Nephron progenitor cell (in vitro differentiated cells): ENCODE results near the gene AHDC1.

ENCODE experiments used
- DNase-seq: peaks from one replicate; pipeline ENCODE4 v3.0.0; 2021
- H3K27ac Mint-ChIP-seq: 2 replicates; pipeline ENCODE4 v1.8.0; 2021; ENCODE audit warnings: mild to moderate bottlenecking, moderate library complexity, mixed read lengths
- H3K27me3 Mint-ChIP-seq: 2 replicates; pipeline ENCODE4 v1.8.0; 2021; ENCODE audit warnings: mild to moderate bottlenecking, low read depth, mixed read lengths; ENCODE audit not compliant: poor library complexity
- H3K36me3 Mint-ChIP-seq: 2 replicates; pipeline ENCODE4 v1.8.0; 2021; ENCODE audit warnings: low read depth, mixed read lengths
- H3K4me1 Mint-ChIP-seq: 2 replicates; pipeline ENCODE4 v1.8.0; 2021; ENCODE audit warnings: mixed read lengths
- H3K4me3 Mint-ChIP-seq: 2 replicates; pipeline ENCODE4 v1.8.0; 2021; ENCODE audit warnings: mild to moderate bottlenecking, moderate library complexity, mixed read lengths
- H3K9me3 Mint-ChIP-seq: 2 replicates; pipeline ENCODE4 v1.8.0; 2021; ENCODE audit warnings: mild to moderate bottlenecking, moderate library complexity, mixed read lengths
- CTCF ChIP-seq: fragments of 200-600 bp; sonication (generic); IDR thresholded peaks from 2 replicates; pipeline ENCODE4 v1.5.0; 2021; ENCODE audit warnings: antibody characterized with exemption

AHDC1 gene

GRCh38 chr1:27648602-27649305 is 44.8 kb upstream of the AHDC1 start:
- no peak for DNase-seq
- Mint-ChIP-seq H3K36me3 (no peaks in the 10 kb centered on the region), H3K4me3 (no peak overlapping the region), H3K27me3 (peaks cover 10% of the 10 kb centered on the region), H3K27ac (peak overlapping the region; percentile 90), H3K9me3 (no peaks in the 10 kb centered on the region), H3K4me1 (peaks cover 28% of the 10 kb centered on the region)
- no peak for TF ChIP-seq CTCF

GRCh38 chr1:27647328-27647727 is 43.4 kb upstream of the AHDC1 start:
- TF ChIP-seq CTCF = no peak
- no peaks in the 10 kb centered on the region for H3K36me3 Mint-ChIP-seq
- peaks cover 31% of the 10 kb centered on the region for H3K4me1 Mint-ChIP-seq
- no peak overlapping the region for H3K4me3 Mint-ChIP-seq
- peaks cover 10% of the 10 kb centered on the region for H3K27me3 Mint-ChIP-seq
- H3K27ac Mint-ChIP-seq = no peak overlapping the region
- no peak for DNase-seq
- H3K9me3 Mint-ChIP-seq = no peaks in the 10 kb centered on the region

GRCh38 chr1:27646676-27647075 is 42.7 kb upstream of the AHDC1 start:
- TF ChIP-seq CTCF = no peak
- Mint-ChIP-seq H3K4me1 (peaks cover 26% of the 10 kb centered on the region), H3K27me3 (peaks cover 10% of the 10 kb centered on the region), H3K27ac (no peak overlapping the region), H3K9me3 (no peaks in the 10 kb centered on the region), H3K4me3 (no peak overlapping the region), H3K36me3 (no peaks in the 10 kb centered on the region)
- no peak for DNase-seq

GRCh38 chr1:27645071-27645415 is 41.1 kb upstream of the AHDC1 start:
- Mint-ChIP-seq H3K36me3 (no peaks in the 10 kb centered on the region), H3K27ac (peak overlapping the region; percentile 81), H3K9me3 (no peaks in the 10 kb centered on the region), H3K4me1 (peaks cover 12% of the 10 kb centered on the region), H3K4me3 (no peak overlapping the region), H3K27me3 (peaks cover 14% of the 10 kb centered on the region)
- no peak for TF ChIP-seq CTCF
- no peak for DNase-seq

GRCh38 chr1:27644369-27645070 is 40.6 kb upstream of the AHDC1 start:
- Mint-ChIP-seq H3K9me3 (no peaks in the 10 kb centered on the region), H3K4me3 (no peak overlapping the region), H3K4me1 (peaks cover 9% of the 10 kb centered on the region), H3K27ac (no peak overlapping the region), H3K36me3 (no peaks in the 10 kb centered on the region), H3K27me3 (peaks cover 16% of the 10 kb centered on the region)
- no peak for DNase-seq
- no peak for TF ChIP-seq CTCF
